HPDE6-E6E7 (cell line): Measurements from ENCODE around the gene TMA7.
"Not testable (repeated sequence)": the region's sequence is repeated elsewhere in the genome, so short reads cannot be mapped to it uniquely, and the experiment has no call there.

Source experiments
- DNase-seq: peaks from one replicate; pipeline ENCODE4 v3.0.0; 2011; ENCODE audit warnings: missing footprints; ENCODE audit errors: extremely low spot score

Gene TMA7

GRCh38 chr3:48467473-48468267 lies 27.6 kb downstream of the TMA7 start:
- no peak for DNase-seq

DNA sequence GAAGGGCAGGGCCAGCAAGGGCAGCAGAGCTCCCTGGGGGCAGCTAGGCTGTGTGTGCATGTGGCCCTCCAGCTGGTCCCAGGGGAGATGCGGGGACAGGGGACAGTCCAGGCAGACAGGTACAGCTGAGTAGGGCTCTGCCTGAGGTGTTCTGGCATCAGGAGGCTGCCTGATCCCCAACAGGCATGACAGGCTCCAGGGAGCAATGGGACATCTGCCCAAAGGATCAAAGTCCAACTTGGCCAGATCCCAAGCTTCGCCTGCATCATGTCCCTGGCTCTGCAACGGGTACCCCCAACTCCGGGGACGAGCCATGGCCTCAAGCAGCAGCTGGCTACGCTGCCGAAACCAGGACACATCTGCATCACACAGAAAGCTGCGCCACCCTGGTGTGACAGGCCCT lies 28.3 kb downstream of the TMA7 start:
- no peak for DNase-seq

DNA sequence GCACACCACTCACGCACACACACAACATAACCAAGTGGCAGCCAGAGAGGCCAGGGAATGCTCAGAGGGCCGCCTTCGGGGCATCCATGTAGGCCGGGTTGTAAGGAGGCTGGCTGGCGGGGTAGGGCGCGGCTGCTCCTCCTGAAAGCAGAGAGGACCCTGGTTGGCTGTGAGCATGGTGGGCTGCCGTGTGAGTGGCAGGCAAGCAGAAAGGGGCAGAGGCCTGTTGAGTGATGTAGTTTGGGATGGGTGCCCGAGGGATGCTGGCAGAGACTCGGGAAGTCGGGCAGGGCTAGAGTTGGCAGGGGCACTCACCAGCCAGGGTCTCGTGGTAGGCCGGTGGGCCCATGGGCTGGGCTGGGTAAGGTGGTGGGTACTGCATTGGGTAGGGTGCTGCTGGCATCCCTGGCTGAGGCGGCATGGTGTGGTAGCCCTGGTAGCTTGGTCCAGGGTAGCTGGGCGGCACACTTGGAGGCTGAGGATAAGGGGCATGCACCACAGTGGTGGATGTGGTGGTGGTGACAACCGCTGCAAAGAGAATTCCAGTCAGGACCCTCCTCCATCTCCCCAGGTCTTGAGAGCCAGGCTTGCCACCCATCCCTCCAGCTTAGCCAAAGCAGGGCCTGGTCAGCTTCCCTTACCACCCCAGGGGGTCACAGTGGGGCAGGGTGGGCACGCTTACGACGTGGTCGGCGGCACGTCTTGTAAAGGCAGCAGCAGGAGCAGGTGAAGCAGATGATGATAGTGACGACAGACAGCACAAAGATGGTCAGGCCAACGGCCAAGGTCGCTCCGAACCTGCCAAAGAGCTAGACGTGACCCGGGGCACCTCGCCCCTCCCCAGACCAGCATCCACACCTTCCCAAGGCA lies 29.2 kb downstream of the TMA7 start:
- DNase-seq, result no peak

DNA sequence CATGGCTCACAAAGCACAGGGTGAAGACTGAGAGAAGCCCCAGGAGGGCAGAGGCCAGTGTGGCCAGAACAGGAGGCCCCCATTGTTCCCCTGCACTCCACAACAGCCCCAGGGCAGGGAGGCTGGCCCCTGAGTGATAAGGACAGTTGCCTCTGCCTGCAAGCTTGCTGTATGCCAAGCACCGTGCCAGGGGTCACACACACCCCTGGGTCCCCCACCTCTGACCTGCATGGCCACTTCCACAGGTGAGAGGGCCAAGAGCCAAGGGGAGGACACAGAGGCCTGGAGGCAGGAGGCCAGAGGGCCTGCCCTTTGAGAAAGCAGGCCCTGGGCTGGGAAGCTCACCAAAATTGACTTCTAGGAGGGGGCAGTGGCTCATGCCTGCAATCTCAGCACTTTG lies 30.2 kb downstream of the TMA7 start:
- no peak for DNase-seq

DNA sequence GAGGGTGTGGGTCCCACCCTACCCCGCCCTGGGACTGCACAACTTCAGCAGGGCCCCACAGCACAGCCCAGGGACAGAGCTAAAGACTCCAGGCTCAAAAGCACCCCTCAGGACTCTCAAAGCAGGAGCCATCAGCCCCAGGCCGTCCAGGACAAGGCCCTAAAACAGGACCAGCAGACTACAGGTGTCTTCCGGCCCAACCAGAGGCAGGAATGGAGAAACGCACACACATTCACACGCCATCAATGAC lies 32.5 kb downstream of the TMA7 start:
- no peak for DNase-seq

- DNase-seq, result peak; percentile 54
Observed at GRCh38 chr3:48472923-48473616, 33.0 kb downstream of the TMA7 start.

GRCh38 chr3:48473617-48473952 lies 33.5 kb downstream of the TMA7 start:
- DNase-seq, result no peak

GRCh38 chr3:48474031-48474430 lies 34.0 kb downstream of the TMA7 start:
- DNase-seq, result not testable (repeated sequence)

DNA sequence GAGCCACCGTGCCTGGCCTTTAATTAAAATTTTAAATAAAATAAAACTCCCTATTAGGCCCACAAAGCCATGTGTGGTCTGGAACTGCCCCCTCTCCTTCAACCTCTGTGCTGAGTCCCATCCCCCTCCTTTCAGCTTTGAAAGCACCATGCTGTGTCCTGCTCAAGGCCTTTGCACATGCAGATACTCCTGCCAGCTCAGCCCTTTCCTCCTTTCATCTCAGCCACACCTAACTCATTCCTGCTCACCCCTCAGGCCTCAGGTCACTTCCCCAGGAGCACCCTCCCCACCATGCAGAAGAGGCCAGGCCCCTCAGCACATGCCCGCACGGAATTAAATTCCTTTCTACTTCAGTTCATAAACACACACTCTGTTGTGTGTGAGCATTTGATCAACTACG lies 34.6 kb downstream of the TMA7 start:
- DNase-seq, result no peak

- no peak for DNase-seq
Observed at GRCh38 chr3:48475188-48475587, 35.1 kb downstream of the TMA7 start.

GRCh38 chr3:48476426-48477053 lies 36.5 kb downstream of the TMA7 start:
- no peak for DNase-seq

GRCh38 chr3:48477959-48478520 lies 38.0 kb downstream of the TMA7 start:
- no peak for DNase-seq

- no peak for DNase-seq
Observed at GRCh38 chr3:48478626-48479555, 38.8 kb downstream of the TMA7 start.

DNA sequence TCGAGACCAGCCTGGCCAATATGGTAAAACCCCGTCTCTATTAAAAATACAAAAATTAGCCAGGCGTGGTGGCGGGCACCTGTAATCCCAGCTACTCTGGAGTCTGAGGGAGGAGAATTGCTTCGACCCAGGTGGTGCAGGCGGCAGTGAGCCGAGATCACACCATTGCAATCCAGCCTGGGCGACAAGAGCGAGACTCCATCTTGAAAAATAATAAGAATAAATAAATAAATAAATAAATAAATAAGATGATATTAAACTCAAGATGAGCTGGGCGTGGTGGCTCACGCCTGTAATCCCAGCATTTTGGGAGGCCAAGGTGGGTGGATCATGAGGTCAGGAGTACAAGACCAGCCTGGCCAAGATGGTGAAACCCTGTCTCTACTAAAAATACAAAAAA lies 40.8 kb downstream of the TMA7 start:
- DNase-seq, result not testable (repeated sequence)

DNA sequence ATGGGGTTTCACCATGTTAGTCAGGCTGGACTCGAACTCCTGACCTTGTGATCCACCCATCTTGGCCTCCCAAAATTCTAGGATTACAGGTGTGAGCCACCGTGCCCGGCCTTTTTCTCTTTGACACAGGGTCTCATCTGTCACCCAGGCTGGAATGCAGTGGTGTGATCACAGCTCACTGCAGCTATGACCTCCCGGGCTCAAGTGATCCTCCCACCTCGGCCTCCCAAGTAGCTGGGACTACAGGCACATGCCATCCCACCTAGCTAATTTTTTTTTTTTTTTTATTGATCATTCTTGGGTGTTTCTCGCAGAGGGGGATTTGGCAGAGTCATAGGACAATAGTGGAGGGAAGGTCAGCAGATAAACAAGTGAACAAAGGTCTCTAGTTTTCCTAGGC lies 42.8 kb downstream of the TMA7 start:
- not testable (repeated sequence) for DNase-seq

- no peak for DNase-seq
Observed at GRCh38 chr3:48486952-48487351, 46.9 kb downstream of the TMA7 start.

- no peak for DNase-seq
Observed at GRCh38 chr3:48492461-48493202, 52.6 kb downstream of the TMA7 start.

DNA sequence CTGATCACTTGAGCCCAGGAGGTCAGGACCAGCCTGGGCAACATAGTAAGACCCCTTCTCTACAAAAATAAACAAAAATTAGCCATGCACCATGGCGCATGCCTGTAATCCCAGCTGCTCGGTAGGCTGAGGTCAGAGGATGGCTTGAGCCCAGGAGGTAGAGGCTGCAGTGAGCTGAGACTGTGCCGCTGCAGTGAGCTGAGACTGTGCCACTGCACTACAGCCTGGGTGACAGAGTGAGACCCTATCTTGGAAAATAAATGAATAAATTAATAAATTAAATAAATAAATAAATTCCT lies 53.1 kb downstream of the TMA7 start:
- DNase-seq, result no peak
